Measurements from ENCODE around the gene RAD23A. TPM values are rescaled to one million over a fixed set of nuclear protein-coding genes. Genes with fewer than 3 reads are reported as not detected.

The RAD23A gene
- total and polyA plus RNA-seq, 10 of the 15 experiments (the other 5 are each of a cell fraction or from before 2014, with no cell fraction given) = 8.8 to 198 (median 119) TPM

DNA sequence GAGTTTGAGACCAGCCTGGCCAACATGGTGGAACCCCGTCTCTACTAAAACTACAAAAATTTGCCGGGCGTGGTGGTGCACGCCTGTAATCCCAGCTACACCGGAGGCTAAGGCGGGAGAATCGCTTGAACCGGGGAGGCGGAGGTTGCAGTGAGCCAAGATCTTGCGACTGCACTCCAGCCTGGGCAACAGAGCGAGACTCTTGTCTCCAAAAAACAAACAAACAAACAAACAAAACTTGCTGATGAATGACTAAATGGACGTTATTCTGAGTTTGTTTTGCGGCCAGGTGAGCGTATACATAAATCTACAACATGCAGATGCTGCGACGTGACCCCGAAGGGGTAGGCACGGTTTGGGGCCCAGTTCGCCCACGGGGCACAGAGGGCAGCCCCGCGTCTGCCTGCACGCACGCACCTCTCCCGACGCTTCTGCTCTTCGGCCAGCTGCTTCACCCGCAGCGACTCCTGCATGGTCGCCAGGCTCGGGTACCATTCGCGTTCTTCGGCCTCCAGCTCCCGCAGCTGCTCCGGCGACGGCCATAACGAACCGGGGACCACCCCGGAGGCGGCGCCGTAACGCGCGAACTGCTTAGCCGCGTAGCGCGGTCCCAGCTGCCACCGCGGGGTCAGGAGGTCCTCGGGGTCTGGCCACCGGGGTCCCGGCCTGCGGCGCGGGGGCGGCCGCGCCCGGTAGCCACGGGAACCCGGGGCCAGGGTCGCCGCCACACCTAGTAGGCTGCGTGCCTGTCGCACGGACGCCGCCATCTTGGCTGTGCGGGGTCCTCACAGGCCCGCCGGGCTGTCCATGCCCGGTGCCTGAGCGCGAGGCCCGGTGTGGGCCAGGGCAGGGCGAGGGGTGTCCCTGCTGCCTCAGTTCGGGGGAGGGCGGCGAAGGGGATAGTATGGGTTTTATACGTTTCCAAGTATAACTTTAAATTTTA lies 11.1 kb downstream of the RAD23A start, which contains the start of gene GADD45GIP1 (continued):
- TF ChIP-seq, protein P1, sequence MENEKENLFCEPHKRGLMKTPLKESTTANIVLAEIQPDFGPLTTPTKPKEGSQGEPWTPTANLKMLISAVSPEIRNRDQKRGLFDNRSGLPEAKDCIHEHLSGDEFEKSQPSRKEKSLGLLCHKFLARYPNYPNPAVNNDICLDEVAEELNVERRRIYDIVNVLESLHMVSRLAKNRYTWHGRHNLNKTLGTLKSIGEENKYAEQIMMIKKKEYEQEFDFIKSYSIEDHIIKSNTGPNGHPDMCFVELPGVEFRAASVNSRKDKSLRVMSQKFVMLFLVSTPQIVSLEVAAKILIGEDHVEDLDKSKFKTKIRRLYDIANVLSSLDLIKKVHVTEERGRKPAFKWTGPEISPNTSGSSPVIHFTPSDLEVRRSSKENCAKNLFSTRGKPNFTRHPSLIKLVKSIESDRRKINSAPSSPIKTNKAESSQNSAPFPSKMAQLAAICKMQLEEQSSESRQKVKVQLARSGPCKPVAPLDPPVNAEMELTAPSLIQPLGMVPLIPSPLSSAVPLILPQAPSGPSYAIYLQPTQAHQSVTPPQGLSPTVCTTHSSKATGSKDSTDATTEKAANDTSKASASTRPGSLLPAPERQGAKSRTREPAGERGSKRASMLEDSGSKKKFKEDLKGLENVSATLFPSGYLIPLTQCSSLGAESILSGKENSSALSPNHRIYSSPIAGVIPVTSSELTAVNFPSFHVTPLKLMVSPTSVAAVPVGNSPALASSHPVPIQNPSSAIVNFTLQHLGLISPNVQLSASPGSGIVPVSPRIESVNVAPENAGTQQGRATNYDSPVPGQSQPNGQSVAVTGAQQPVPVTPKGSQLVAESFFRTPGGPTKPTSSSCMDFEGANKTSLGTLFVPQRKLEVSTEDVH (IDR thresholded peaks at IDR 0.05; ENCODE audit: low read depth, partially characterized antibody) = no peak
- TF ChIP-seq NFIC (IDR thresholded peaks at IDR 0.05; ENCODE audit: low read depth, low read length) = no peak
- TF ChIP-seq RAD21 (IDR thresholded peaks at IDR 0.05; ENCODE audit: insufficient read depth, low read depth, low read length) = no peak
- TF ChIP-seq HDAC2 (IDR thresholded peaks at IDR 0.05) = no peak
- no peak for TF ChIP-seq ZNF24 (IDR thresholded peaks at IDR 0.05)
- TF ChIP-seq ASH2L (IDR thresholded peaks at IDR 0.05; ENCODE audit: borderline replicate concordance, low read depth) = peak; percentile 77; the same call in 1 of the 2 replicates
- TF ChIP-seq IRF5 (IDR thresholded peaks at IDR 0.05; ENCODE audit: borderline replicate concordance) = peak; percentile 90
- TF ChIP-seq JUND (IDR thresholded peaks at IDR 0.05; ENCODE audit: low read depth, low read length) = no peak
- TF ChIP-seq CEBPB (IDR thresholded peaks at IDR 0.05; ENCODE audit: borderline replicate concordance in 1 of 2, low read depth in 2 of 2, low read length in 2 of 2) = no peak
- no peak for TF ChIP-seq CBX5 (IDR thresholded peaks at IDR 0.05; ENCODE audit: low read depth)
- TF ChIP-seq BMI1 (IDR thresholded peaks at IDR 0.05; ENCODE audit: borderline replicate concordance) = no peak
- no peak for TF ChIP-seq SP1 (IDR thresholded peaks at IDR 0.05; ENCODE audit: low read depth, low read length)
- TF ChIP-seq TARDBP (IDR thresholded peaks at IDR 0.05; ENCODE audit: borderline replicate concordance) = no peak
- no peak for TF ChIP-seq STAT3 (IDR thresholded peaks at IDR 0.05; ENCODE audit: low read depth, low read length)
- TF ChIP-seq, protein P2, sequence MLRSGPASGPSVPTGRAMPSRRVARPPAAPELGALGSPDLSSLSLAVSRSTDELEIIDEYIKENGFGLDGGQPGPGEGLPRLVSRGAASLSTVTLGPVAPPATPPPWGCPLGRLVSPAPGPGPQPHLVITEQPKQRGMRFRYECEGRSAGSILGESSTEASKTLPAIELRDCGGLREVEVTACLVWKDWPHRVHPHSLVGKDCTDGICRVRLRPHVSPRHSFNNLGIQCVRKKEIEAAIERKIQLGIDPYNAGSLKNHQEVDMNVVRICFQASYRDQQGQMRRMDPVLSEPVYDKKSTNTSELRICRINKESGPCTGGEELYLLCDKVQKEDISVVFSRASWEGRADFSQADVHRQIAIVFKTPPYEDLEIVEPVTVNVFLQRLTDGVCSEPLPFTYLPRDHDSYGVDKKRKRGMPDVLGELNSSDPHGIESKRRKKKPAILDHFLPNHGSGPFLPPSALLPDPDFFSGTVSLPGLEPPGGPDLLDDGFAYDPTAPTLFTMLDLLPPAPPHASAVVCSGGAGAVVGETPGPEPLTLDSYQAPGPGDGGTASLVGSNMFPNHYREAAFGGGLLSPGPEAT (IDR thresholded peaks at IDR 0.05; ENCODE audit: low read depth) = no peak
- TF ChIP-seq CHD1 (IDR thresholded peaks at IDR 0.05; ENCODE audit: low read depth, low read length) = no peak
- TF ChIP-seq, protein P3, sequence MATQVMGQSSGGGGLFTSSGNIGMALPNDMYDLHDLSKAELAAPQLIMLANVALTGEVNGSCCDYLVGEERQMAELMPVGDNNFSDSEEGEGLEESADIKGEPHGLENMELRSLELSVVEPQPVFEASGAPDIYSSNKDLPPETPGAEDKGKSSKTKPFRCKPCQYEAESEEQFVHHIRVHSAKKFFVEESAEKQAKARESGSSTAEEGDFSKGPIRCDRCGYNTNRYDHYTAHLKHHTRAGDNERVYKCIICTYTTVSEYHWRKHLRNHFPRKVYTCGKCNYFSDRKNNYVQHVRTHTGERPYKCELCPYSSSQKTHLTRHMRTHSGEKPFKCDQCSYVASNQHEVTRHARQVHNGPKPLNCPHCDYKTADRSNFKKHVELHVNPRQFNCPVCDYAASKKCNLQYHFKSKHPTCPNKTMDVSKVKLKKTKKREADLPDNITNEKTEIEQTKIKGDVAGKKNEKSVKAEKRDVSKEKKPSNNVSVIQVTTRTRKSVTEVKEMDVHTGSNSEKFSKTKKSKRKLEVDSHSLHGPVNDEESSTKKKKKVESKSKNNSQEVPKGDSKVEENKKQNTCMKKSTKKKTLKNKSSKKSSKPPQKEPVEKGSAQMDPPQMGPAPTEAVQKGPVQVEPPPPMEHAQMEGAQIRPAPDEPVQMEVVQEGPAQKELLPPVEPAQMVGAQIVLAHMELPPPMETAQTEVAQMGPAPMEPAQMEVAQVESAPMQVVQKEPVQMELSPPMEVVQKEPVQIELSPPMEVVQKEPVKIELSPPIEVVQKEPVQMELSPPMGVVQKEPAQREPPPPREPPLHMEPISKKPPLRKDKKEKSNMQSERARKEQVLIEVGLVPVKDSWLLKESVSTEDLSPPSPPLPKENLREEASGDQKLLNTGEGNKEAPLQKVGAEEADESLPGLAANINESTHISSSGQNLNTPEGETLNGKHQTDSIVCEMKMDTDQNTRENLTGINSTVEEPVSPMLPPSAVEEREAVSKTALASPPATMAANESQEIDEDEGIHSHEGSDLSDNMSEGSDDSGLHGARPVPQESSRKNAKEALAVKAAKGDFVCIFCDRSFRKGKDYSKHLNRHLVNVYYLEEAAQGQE (IDR thresholded peaks at IDR 0.05; ENCODE audit: low read depth, low read length) = no peak; the same call in 1 of the 2 replicates
- TF ChIP-seq TAF1 (IDR thresholded peaks at IDR 0.05; ENCODE audit: borderline replicate concordance, low read depth, low read length) = peak; percentile 97; the same call in 1 of the 2 replicates
- TF ChIP-seq ZNF217 (IDR thresholded peaks at IDR 0.05) = no peak
- TF ChIP-seq CBX3 (IDR thresholded peaks at IDR 0.05; ENCODE audit: borderline replicate concordance, low read depth) = no peak
- no peak for TF ChIP-seq WRNIP1 (IDR thresholded peaks at IDR 0.05; ENCODE audit: borderline replicate concordance, low read depth, low read length)

Measured in GM12878 (cell line).